Right cardiac atrium (tissue), 5 donors: Measurements from ENCODE around the gene CBLC. TPM values are rescaled to one million over a fixed set of nuclear protein-coding genes. Genes with fewer than 3 reads are reported as not detected.
A peak's percentile ranks its signal among the peaks of the same experiment; 100 is the strongest.

Source experiments
- ATAC-seq, 2 donors: fragments of 200-7000 bp; cut with Tn5 transposase; one replicate each; pipeline versions ENCODE4 v1.8.0 to v1.9.1; 2020; ENCODE audit warnings: moderate library complexity in 2 of 2, mild to moderate bottlenecking in 1 of 2
- DNase-seq, 3 donors: peaks; one replicate each; pipeline ENCODE4 v3.0.0-alpha.2; 2020
- H3K27ac ChIP-seq: one replicate; pipeline ENCODE4 v1.5.1; 2013; ENCODE audit warnings: mild to moderate bottlenecking, low read length, control low read depth, moderate library complexity
- H3K27me3 ChIP-seq: one replicate; pipeline ENCODE4 v1.6.1; 2013; ENCODE audit not compliant: control insufficient read depth, insufficient read depth
- H3K4me1 ChIP-seq: one replicate; pipeline ENCODE4 v1.6.1; 2013; ENCODE audit warnings: low read length; ENCODE audit not compliant: control insufficient read depth, insufficient read depth
- H3K4me3 ChIP-seq: one replicate; pipeline ENCODE4 v1.5.1; 2013; ENCODE audit warnings: low read length, control low read depth
- H3K9me3 ChIP-seq: one replicate; pipeline ENCODE4 v1.6.1; 2013; ENCODE audit warnings: low read length; ENCODE audit not compliant: control insufficient read depth
- WGBS: extraction: QIAGEN DNeasy Blood & Tissue Kit; methylation state at CpG from one replicate; pipeline ENCODE4 v1.1.7; 2013; 5-methylcytosine and 5-hydroxymethylcytosine counted together
- intact Hi-C, 4 donors: fragments of 100-400 bp; cut with DNase I; formaldehyde crosslinking; loops; one replicate each; pipeline versions ENCODE4 v1.11.0 to v1.14.0; 2022 to 2023
- polyA plus RNA-seq: library from polyadenylated mRNA; stranded (reverse); fragments of 200-250 nt; gene quantifications from one replicate; pipeline ENCODE4 v1.2.3, GENCODE V29; 2013
- total RNA-seq, 4 donors: library from RNA; stranded (reverse); fragmentation: NEBNext Ultra II Directional; extraction: Animal tissue kit (Norgen Biotek cat#: 25700); gene quantifications; one replicate each; pipeline ENCODE4 v1.2.1, GENCODE V29; 2021
- donor health status: healthy with polysubstance abuse.
- donor health status: DM: no; HTN: yes; CAD: no.
- donor health status: DM: no; HTN: no; CAD: no.
- donor health status: DM: no; HTN: yes; CAD: no; lungs with severe emphysema.
- donor health status: DM: yes; HTN: yes; CAD: no.

Gene CBLC
- total and polyA plus RNA-seq, 5 donors, result not detected

GRCh38 chr19:44746946-44747738 lies 30.5 kb upstream of the CBLC start:
- ATAC-seq, result peak; percentile 93
- DNase-seq, result peak; percentile 98
- H3K9me3 ChIP-seq, result no peaks in the 10 kb centered on the region
- peaks cover 23% of the 10 kb centered on the region for H3K4me1 ChIP-seq
- intact Hi-C loops, result no loop called here
- peak overlapping the region; percentile 99 for H3K4me3 ChIP-seq
- 4% methylated on average over 34 of the region's 34 CpGs for WGBS
- peak overlapping the region; percentile 99 for H3K27ac ChIP-seq
- no peaks in the 10 kb centered on the region for H3K27me3 ChIP-seq

GRCh38 chr19:44747739-44748425 lies 29.8 kb upstream of the CBLC start:
- H3K4me3 ChIP-seq, result peak overlapping the region; percentile 99
- intact Hi-C loops, result no loop called here
- peak; percentile 82 to 91 (median 91) for DNase-seq
- ATAC-seq, result peak; percentile 28 to 41
- under 1% methylated on average over 26 of the region's 26 CpGs for whole genome bisulfite sequencing
- peaks cover 24% of the 10 kb centered on the region for H3K4me1 ChIP-seq
- H3K27ac ChIP-seq, result peak overlapping the region; percentile 99
- no peaks in the 10 kb centered on the region for H3K9me3 ChIP-seq
- H3K27me3 ChIP-seq, result no peaks in the 10 kb centered on the region

DNA sequence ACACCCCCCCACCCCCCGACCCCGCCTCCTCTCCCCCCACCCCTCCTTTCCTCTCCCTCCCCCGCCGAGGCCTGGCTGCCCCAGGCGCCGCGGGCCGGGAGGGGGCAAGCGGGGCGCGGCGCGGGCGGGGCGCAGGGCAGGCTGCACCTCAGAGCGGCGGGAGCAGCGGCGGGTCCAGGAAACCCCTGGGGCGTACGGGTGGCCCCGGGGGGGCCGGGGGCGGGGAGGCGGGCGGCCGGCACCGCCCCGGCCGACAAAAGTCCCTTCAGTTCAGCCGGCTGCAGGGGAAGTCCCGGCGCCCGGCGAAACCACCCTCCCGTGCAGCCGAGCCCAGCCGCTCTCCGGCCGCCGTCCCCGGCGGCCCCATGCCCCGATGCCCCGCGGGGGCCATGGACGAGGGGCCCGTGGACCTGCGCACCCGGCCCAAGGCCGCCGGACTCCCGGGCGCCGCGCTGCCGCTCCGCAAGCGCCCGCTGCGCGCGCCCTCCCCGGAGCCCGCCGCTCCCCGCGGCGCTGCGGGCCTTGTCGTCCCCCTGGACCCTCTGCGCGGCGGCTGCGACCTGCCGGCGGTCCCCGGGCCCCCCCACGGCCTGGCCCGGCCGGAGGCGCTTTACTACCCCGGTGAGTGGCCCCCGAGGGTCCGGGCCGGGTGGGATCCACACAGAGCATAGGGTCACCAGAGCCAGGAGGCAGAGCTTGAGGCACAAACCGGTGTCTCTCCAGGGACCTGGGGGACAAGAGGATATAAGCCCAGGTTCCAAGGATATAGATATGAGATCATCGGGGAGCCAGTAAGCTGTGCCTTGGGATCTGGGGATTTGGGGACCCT lies 29.1 kb upstream of the CBLC start, which contains the start of gene BCL3:
BCL3 (plus strand) TSS at position 283 of the 829 bp plus-strand sequence; CDS start at position 366, 83 bp downstream.
- DNase-seq (peak; percentile 89 to 94 (median 93)), ATAC-seq (peak; percentile 60 to 61)
- Histone ChIP-seq H3K27me3 (no peaks in the 10 kb centered on the region), H3K4me1 (peaks cover 24% of the 10 kb centered on the region), H3K27ac (peak within 1 kb of the TSS; percentile 99), H3K4me3 (peak within 1 kb of the TSS; percentile 99), H3K9me3 (no peaks in the 10 kb centered on the region)
- intact Hi-C loops, result no loop called here
- under 1% methylated on average over 88 of the region's 88 CpGs for WGBS

GRCh38 chr19:44749292-44749691 lies 28.4 kb upstream of the CBLC start:
- intact Hi-C loops, result no loop called here
- Histone ChIP-seq H3K27me3 (no peaks in the 10 kb centered on the region), H3K27ac (peak overlapping the region; percentile 92), H3K4me1 (peaks cover 24% of the 10 kb centered on the region), H3K4me3 (peak overlapping the region; percentile 99), H3K9me3 (no peaks in the 10 kb centered on the region)
- no peak for ATAC-seq
- DNase-seq, result no peak
- 17% methylated on average over 1 of the region's 1 CpG for WGBS

DNA sequence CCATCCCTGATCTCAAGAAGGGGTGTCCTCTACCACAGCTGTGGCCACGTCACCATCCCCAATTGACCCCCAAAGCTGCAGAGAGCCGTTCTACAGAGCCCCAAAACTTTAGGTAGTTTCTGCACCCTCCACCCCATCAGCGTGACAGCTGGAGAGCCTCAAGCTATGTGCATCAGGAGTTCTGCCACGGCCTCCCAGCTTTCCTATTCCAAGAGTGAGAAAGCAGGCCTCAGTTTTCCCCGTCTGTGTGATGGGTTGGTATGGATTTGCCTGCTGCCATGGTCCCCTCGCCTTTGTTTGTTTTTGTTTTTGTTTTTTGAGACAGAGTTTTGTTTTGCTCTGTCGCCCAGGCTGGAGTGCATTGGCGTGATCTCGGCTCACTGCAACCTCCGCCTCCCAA lies 27.7 kb upstream of the CBLC start:
- 71% methylated on average over 10 of the region's 10 CpGs for WGBS
- peak overlapping the region; percentile 99 for H3K4me3 ChIP-seq
- DNase-seq, result peak in 1 of 3 donors; percentile 18
- no peaks in the 10 kb centered on the region for H3K9me3 ChIP-seq
- H3K4me1 ChIP-seq, result peaks cover 25% of the 10 kb centered on the region
- peak overlapping the region; percentile 92 for H3K27ac ChIP-seq
- ATAC-seq, result no peak
- no peaks in the 10 kb centered on the region for H3K27me3 ChIP-seq
- intact Hi-C loops, result no loop called here

DNA sequence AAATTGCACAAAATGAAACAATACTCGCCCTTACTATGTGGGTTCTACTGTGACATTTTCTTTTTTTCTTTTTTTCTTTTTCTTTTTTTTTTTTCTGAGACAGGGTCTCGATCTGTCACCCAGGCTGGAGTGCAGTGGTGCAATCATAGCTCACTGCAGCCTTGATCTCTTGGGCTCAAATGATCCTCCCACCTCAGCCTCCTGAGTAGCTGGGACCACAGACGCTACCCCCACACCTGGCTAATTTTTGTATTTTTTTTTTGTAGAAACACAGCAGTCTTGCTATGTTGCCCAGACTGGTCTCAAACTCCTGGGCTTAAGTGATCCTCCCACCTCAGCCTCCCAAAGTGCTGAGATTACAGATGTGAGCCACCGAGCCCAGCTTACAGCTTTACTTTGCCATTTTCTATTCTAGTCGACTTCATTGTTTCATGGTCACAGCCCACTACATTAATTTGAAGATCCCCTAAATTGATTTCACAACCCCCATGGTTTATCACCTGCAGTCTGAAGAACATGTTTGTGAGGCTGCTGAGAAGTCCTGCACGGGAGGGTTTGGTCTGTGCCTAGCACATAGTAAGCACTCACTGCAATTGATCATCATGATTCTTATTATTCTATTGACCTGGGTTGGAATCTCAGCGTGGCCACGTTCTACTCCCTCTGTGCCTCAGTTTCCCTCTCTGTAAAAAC lies 25.4 kb upstream of the CBLC start:
- intact Hi-C loops, result no loop called here
- peaks cover 27% of the 10 kb centered on the region for H3K4me1 ChIP-seq
- ATAC-seq (no peak), DNase-seq (no peak)
- 66% methylated on average over 8 of the region's 8 CpGs for WGBS
- H3K27ac ChIP-seq, result peak overlapping the region; percentile 34
- H3K4me3 ChIP-seq, result peak overlapping the region; percentile 61
- H3K9me3 ChIP-seq, result no peaks in the 10 kb centered on the region
- no peaks in the 10 kb centered on the region for H3K27me3 ChIP-seq

GRCh38 chr19:44752816-44753625 lies 24.7 kb upstream of the CBLC start:
- 13% methylated on average over 18 of the region's 18 CpGs for WGBS
- Histone ChIP-seq H3K9me3 (no peaks in the 10 kb centered on the region), H3K4me1 (peaks cover 27% of the 10 kb centered on the region), H3K4me3 (peak overlapping the region; percentile 61), H3K27ac (peak overlapping the region; percentile 34), H3K27me3 (no peaks in the 10 kb centered on the region)
- intact Hi-C loops, result no loop called here
- ATAC-seq (peak; percentile 65), DNase-seq (peak; percentile 94 to 96 (median 95))

DNA sequence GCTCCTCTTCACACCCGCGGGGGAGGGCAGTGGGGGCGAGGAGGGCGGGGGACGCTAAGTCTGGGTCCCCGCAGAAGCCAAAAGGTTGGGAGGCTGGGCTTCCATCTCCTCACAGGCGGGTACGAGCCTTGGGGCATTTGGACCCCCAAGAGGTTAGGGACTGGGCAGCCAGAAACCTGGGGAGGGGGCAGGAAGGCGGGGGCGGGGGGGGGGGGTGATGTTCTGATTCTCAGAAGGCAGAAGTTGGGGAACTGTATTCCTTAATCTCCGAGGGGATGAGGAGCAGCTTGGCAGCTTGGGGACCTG lies 24.1 kb upstream of the CBLC start:
- intact Hi-C loops, result no loop called here
- under 1% methylated on average over 11 of the region's 11 CpGs for WGBS
- peaks cover 31% of the 10 kb centered on the region for H3K4me1 ChIP-seq

GRCh38 chr19:44753932-44754749 lies 23.5 kb upstream of the CBLC start:
- ATAC-seq, result peak; percentile 71 to 72
- intact Hi-C loops, result no loop called here
- H3K27ac ChIP-seq, result peak overlapping the region; percentile 81
- H3K4me3 ChIP-seq, result peak overlapping the region; percentile 61
- 2% methylated on average over 33 of the region's 33 CpGs for WGBS
- H3K4me1 ChIP-seq, result peaks cover 33% of the 10 kb centered on the region
- DNase-seq, result peak; percentile 97 to 98 (median 97)
- H3K27me3 ChIP-seq, result no peaks in the 10 kb centered on the region
- no peaks in the 10 kb centered on the region for H3K9me3 ChIP-seq

More for the DNA sequence above, 24.1 kb upstream of the CBLC start:
- Histone ChIP-seq H3K9me3 (no peaks in the 10 kb centered on the region), H3K27ac (peak overlapping the region; percentile 81), H3K27me3 (no peaks in the 10 kb centered on the region), H3K4me3 (peak overlapping the region; percentile 61)
- ATAC-seq (no peak), DNase-seq (no peak)
